Panc1 (cell line): ENCODE measurements around the gene FNDC8. TPM values are rescaled to one million over a fixed set of nuclear protein-coding genes. Genes with fewer than 3 reads are reported as not detected.

Source experiments
- ATAC-seq: fragments of 200-7000 bp; cut with Tn5 transposase; 2 replicates; pipeline ENCODE4 v1.9.1; 2020; ENCODE audit warnings: mild to moderate bottlenecking, moderate library complexity
- BruUV-seq: library from RNA; stranded (reverse); fragments of 400-500 nt; replicated peaks from 2 replicates; lab custom pipeline; 2021; lab: Mats Ljungman, UMichigan
- CTCF ChIA-PET: fragments of 300-600 bp; sonication (Branson Sonifier 250); formaldehyde crosslinking; loops from one replicate; lab custom pipeline; 2022; ENCODE audit warnings: antibody characterized with exemption; lab: Charles Lee
- POLR2A ChIA-PET: fragments of 300-600 bp; sonication (Branson Sonifier 250); formaldehyde crosslinking; loops from one replicate; lab custom pipeline; 2022; ENCODE audit warnings: antibody characterized with exemption; lab: Charles Lee
- DNase-seq: peaks from one replicate; pipeline ENCODE4 v3.0.0-alpha.2; 2010; ENCODE audit warnings: low read depth, low spot score
- H3K27ac ChIP-seq: 2 replicates; pipeline ENCODE4 v1.5.1; 2011; ENCODE audit warnings: mild to moderate bottlenecking, low read length, inconsistent platforms
- H3K27me3 ChIP-seq: fragments of 200-500 bp; sonication (Bioruptor generic); 2 replicates; pipeline ENCODE4 v1.6.0; 2014; ENCODE audit warnings: low read length, inconsistent platforms; ENCODE audit not compliant: control insufficient read depth, insufficient read depth
- H3K36me3 ChIP-seq: fragments of 200-500 bp; sonication (Bioruptor generic); 2 replicates; pipeline ENCODE4 v1.5.1; 2014; ENCODE audit warnings: inconsistent platforms, mild to moderate bottlenecking, low read length, moderate library complexity; ENCODE audit not compliant: control insufficient read depth, insufficient read depth
- H3K4me1 ChIP-seq: 2 replicates; pipeline ENCODE4 v1.5.1; 2011; ENCODE audit warnings: inconsistent platforms, mild to moderate bottlenecking, low read length, moderate library complexity; ENCODE audit not compliant: control insufficient read depth, insufficient read depth
- H3K4me3 ChIP-seq, 2 experiments: 2 replicates each; pipeline ENCODE4 v1.5.1; 2011 to 2012; ENCODE audit warnings: low read depth in 2 of 2, low read length in 2 of 2, mild to moderate bottlenecking in 2 of 2, inconsistent platforms in 1 of 2, moderate library complexity in 1 of 2
- H3K9me3 ChIP-seq: fragments of 200-500 bp; sonication (Bioruptor generic); 2 replicates; pipeline ENCODE4 v1.5.1; 2014; ENCODE audit warnings: low read depth, mild to moderate bottlenecking, inconsistent platforms, low read length, moderate library complexity; ENCODE audit not compliant: control insufficient read depth, insufficient read depth
- CTCF ChIP-seq: fragments of 450-650 bp; IDR thresholded peaks from 2 replicates; pipeline ENCODE4 v1.5.1; 2017; ENCODE audit warnings: mild to moderate bottlenecking
- POLR2AphosphoS5 ChIP-seq: IDR thresholded peaks from 2 replicates; pipeline ENCODE4 v1.6.1; 2012; ENCODE audit warnings: mild to moderate bottlenecking, low read depth, low read length, moderate library complexity
- SIN3A ChIP-seq: IDR thresholded peaks from 2 replicates; pipeline ENCODE4 v1.6.1; 2012; ENCODE audit warnings: low read depth, mild to moderate bottlenecking, low read length, moderate library complexity, borderline replicate concordance; ENCODE audit not compliant: insufficient read depth
- TCF7L2 ChIP-seq: IDR thresholded peaks from 2 replicates; pipeline ENCODE4 v1.6.1; 2011; ENCODE audit warnings: mild to moderate bottlenecking, low read depth, low read length, inconsistent platforms
- in situ Hi-C: cut with HindIII; loops from 2 replicates; pipeline ENCODE4 v1.10.0; 2016; ENCODE audit warnings: low sequenced_read_pairs, low pct_unique_long_range_greater_than_20kb
- intact Hi-C: fragments of 100-400 bp; cut with micrococcal nuclease; formaldehyde crosslinking; loops from one replicate; pipeline ENCODE4 v1.10.0; 2022; ENCODE audit not compliant: unreplicated experiment
- total RNA-seq: library from RNA; stranded (reverse); gene quantifications from one replicate; pipeline ENCODE4 v1.2.1, GENCODE V29; 2021; ENCODE audit not compliant: unreplicated experiment
- TF ChIP-seq, protein P1 (sequence below), 2 experiments: IDR thresholded peaks; 2 replicates each; pipeline ENCODE4 v1.6.1; 2011 to 2012; ENCODE audit warnings: low read depth in 2 of 2, control low read depth in 1 of 2, low read length in 1 of 2, mild to moderate bottlenecking in 1 of 2, moderate library complexity in 1 of 2; ENCODE audit not compliant: insufficient read depth in 1 of 2

FNDC8 gene
- total RNA-seq, 1 experiment from 2014 or later: not detected

DNA sequence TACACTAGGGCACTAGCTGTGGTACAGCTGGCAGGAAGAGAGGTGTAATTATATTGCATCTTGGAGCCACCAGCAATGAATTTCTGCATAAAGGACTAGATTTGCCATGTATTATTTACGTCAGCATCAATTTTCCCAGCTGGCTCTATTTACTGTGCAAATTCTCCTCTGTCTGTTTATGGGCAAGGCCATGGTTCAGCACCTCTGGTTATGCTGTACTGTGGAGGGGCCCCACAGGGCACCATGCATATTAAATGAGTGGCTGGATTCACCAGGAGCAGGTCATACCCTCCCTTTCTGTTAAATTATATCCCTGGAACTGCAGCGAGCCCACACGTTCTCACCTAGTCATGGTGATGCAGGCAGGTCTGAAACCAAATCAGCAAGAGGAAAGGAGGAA is 21.5 kb upstream of the FNDC8 start:
- H3K27me3 ChIP-seq: no peaks in the 10 kb centered on the region
- H3K4me3 ChIP-seq: no peak overlapping the region
- in situ Hi-C loops (no loop called here), intact Hi-C loops (no loop called here)
- TF ChIP-seq TCF7L2: no peak
- no peak for TF ChIP-seq SIN3A
- no peak for TF ChIP-seq CTCF
- no peak for TF ChIP-seq POLR2AphosphoS5
- TF ChIP-seq, protein P1, sequence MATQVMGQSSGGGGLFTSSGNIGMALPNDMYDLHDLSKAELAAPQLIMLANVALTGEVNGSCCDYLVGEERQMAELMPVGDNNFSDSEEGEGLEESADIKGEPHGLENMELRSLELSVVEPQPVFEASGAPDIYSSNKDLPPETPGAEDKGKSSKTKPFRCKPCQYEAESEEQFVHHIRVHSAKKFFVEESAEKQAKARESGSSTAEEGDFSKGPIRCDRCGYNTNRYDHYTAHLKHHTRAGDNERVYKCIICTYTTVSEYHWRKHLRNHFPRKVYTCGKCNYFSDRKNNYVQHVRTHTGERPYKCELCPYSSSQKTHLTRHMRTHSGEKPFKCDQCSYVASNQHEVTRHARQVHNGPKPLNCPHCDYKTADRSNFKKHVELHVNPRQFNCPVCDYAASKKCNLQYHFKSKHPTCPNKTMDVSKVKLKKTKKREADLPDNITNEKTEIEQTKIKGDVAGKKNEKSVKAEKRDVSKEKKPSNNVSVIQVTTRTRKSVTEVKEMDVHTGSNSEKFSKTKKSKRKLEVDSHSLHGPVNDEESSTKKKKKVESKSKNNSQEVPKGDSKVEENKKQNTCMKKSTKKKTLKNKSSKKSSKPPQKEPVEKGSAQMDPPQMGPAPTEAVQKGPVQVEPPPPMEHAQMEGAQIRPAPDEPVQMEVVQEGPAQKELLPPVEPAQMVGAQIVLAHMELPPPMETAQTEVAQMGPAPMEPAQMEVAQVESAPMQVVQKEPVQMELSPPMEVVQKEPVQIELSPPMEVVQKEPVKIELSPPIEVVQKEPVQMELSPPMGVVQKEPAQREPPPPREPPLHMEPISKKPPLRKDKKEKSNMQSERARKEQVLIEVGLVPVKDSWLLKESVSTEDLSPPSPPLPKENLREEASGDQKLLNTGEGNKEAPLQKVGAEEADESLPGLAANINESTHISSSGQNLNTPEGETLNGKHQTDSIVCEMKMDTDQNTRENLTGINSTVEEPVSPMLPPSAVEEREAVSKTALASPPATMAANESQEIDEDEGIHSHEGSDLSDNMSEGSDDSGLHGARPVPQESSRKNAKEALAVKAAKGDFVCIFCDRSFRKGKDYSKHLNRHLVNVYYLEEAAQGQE (IDR thresholded peaks at IDR 0.05; ENCODE audit: insufficient read depth in 1 of 2, low read depth in 2 of 2, low read length in 1 of 2): no peak
- no peaks in the 10 kb centered on the region for H3K9me3 ChIP-seq
- no peak for ATAC-seq
- BruUV-seq: no TSS peak
- POLR2A ChIA-PET: no interaction called here
- H3K36me3 ChIP-seq: no peaks in the 10 kb centered on the region
- H3K4me1 ChIP-seq: no peaks in the 10 kb centered on the region
- CTCF ChIA-PET: no interaction called here
- H3K27ac ChIP-seq: no peak overlapping the region
- DNase-seq: no peak

DNA sequence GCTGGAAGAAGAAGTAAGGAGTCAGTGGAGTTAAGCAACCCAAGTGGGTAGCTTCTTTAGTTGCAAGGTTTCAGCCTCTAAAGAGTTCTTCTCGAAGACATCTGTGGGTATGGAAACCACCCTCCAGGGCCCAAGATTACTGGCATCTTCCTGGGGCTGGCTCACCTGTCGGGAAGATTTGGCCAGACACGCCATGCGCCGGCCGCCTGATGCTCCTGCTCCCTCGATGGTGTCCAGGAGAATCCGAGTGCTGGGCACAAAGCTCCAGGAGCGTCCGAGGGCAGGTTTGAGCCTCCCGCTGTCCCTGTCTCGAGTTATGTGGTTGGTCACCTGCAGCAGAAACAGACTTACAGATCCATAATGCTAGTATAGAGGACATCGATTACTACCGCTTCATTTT is 20.4 kb upstream of the FNDC8 start:
- Histone ChIP-seq H3K9me3 (no peaks in the 10 kb centered on the region), H3K27ac (no peak overlapping the region), H3K4me3 (no peak overlapping the region), H3K27me3 (no peaks in the 10 kb centered on the region), H3K36me3 (no peaks in the 10 kb centered on the region), H3K4me1 (no peaks in the 10 kb centered on the region)
- TF ChIP-seq POLR2AphosphoS5 (no peak), SIN3A (no peak), TCF7L2 (no peak), CTCF (no peak)
- TF ChIP-seq, protein P1 (IDR thresholded peaks at IDR 0.05; ENCODE audit: insufficient read depth in 1 of 2, low read depth in 2 of 2, low read length in 1 of 2): no peak
- no TSS peak for BruUV-seq
- ATAC-seq (no peak), DNase-seq (no peak)
- in situ Hi-C loops (no loop called here), intact Hi-C loops (no loop called here)
- CTCF ChIA-PET: no interaction called here
- POLR2A ChIA-PET: no interaction called here
